GM21786 (cell line): Measurements from ENCODE around the gene AMIGO1.
"Not testable (repeated sequence)": the region's sequence is repeated elsewhere in the genome, so short reads cannot be mapped to it uniquely, and the experiment has no call there.

Source experiments
- ATAC-seq: cut with Tn5 transposase; IDR thresholded peaks from one replicate; pipeline ENCODE4 v1.9.1; 2021; ENCODE audit not compliant: unreplicated experiment

The AMIGO1 gene

GRCh38 chr1:109484519-109484975 lies 25.0 kb downstream of the AMIGO1 start:
- no peak for ATAC-seq

DNA sequence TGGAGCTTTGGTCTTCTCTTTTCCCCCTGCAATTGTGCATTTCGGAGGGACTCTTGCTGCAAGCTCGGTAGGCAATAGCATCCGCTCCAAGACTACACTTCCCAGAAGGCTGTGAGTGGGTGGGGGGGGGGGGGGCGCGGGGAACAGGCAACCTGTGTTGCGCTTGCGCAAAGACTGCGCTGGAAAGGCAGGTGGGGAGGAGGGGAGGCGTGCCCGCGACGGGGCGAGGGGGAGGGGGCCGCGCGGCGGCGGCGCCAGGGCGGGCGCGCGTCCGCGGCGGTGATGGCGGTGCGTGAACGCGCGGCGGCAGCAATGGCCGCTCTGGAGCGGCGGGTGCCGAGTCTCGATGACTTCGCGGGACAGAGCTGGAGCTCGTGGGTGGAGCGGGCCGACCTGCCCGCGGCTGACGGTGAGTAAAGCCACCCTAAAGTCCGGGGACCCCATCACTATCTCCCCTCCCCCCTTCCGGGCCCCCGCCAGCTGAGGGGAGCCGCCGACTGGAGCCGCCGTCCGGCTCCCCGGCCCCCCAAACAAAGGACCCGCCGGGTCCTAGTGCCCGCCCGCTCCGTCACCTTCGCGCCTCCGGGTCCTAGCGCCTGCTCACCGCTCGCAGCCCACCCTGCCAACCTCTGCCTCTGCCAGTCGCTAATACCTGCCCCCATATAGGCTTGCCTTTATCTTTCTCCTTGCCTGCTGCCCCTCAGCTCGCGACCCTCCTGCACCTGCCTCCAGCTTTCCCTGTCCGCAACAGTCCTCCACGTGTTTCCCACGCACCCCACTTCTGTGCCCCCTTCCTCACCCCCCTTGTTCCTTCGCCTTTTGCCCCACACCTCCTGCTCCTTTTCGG lies 25.6 kb downstream of the AMIGO1 start, which contains the start of gene ATXN7L2:
ATXN7L2 (plus strand) TSS at position 234 of the 847 bp plus-strand sequence; CDS start at position 283, 49 bp downstream.
- peak; percentile 76 for ATAC-seq

GRCh38 chr1:109482791-109483671 lies 26.5 kb downstream of the AMIGO1 start:
- peak; percentile 23 for ATAC-seq

GRCh38 chr1:109482242-109482641 lies 27.3 kb downstream of the AMIGO1 start:
- no peak for ATAC-seq

DNA sequence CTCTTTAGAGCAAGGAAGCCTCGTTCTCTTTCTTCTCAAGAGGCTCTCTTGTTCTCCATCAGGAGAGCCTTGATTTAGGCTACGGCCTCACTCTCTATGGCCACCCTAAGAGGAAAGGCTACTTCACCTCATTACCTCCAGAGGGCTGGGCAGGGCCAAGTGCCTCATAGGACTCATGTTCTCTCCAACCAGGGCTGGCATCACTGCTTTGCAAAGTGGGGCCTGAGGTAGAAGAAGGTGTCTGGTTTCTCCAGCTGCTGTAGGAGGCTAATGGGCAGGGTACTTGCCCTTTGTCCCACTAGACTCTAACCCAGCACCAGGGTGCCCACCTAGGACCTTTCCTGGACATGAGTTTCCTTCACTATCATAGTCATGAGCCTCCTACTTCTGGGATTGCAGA lies 27.9 kb downstream of the AMIGO1 start:
- ATAC-seq, result no peak

GRCh38 chr1:109479901-109480300 lies 29.6 kb downstream of the AMIGO1 start:
- ATAC-seq, result no peak

DNA sequence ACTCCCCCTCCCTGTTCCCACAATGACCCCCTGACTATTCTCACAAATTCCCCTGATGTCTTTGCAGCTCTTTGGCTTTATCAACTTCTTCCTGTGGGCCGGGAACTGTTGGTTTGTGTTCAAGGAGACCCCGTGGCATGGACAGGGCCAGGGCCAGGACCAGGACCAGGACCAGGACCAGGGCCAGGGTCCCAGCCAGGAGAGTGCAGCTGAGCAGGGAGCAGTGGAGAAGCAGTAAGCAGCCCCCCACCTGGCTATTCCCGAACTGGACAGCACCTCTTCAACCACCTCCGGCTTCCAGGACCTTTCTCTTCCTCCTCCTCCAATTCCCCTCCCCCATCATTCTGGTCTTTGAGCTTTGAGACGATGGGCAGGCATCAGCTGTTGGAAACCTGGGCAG lies 30.2 kb downstream of the AMIGO1 start:
- no peak for ATAC-seq

GRCh38 chr1:109478806-109479205 lies 30.7 kb downstream of the AMIGO1 start:
- ATAC-seq, result no peak

- ATAC-seq, result no peak
Measured at GRCh38 chr1:109477821-109478220, 31.7 kb downstream of the AMIGO1 start.

DNA sequence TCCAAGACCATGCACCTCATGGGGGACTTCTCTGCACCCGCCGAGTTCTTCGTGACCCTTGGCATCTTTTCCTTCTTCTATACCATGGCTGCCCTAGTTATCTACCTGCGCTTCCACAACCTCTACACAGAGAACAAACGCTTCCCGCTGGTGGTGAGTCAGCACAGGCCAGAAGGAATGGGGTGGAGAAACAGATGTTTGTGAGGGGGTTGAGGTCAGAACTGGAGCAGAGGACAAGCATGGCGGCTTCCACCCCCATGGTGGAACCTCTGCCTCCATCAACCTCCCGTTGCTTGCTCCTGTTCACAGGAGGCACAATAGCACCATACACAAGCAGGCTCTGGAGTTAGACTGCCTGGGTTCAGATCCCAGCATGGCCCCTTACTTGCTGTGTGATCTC lies 32.7 kb downstream of the AMIGO1 start:
- no peak for ATAC-seq

DNA sequence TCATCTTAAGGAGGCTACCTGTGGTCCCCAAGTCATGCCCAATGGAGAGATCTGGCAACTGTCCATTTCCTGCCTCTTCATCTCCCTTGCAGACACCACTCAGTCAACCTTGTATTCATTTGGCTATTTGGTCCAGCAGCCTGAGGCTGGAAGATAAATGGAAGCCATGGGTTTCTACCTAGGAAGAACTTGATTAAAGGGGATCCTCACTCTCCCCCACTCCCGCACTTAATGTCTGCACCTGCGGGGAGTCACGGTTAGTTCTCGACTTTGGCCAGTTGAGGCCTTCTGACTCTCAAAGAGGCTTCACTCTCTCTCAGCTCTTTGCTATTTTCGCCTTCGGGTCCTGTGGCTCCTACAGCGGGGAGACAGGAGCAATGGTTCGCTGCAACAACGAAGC lies 34.3 kb downstream of the AMIGO1 start:
- no peak for ATAC-seq

- ATAC-seq, result no peak
Measured at GRCh38 chr1:109474697-109475096, 34.8 kb downstream of the AMIGO1 start.

DNA sequence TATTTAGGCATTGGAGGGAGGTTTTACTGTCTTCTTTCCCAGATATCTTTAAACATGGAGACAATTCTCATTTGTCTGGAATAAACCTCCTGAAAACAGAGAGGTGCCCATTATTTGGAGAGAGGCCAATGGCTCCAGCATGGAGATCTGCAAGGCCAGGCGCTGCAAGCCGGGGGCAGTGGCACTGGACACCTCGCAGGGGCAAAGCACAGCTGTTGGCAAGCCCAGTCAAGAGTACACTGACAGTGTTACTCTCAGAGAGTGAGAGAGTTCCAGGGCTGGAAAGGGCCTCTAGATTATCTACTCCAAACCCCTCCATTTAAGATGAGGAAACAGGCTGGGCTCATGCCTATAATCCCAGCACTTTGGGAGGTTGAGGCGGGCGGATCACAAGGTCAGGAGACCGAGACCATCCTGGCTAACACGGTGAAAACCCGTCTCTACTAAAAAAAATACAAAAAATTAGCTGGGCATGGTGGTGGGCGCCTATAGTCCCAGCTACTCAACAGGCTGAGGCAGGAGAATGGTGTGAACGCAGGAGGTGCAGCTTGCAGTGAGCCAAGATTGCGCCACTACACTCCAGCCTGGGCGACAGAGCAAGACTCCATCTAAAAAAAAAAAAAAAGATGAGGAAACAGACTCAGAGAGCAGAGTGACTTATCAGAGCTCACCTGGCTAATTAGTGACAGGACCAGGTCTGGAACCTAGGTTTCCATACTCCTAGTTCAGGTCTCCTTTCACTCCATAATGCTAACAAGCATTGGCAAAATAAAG lies 36.1 kb downstream of the AMIGO1 start:
- ATAC-seq, result not testable (repeated sequence)

DNA sequence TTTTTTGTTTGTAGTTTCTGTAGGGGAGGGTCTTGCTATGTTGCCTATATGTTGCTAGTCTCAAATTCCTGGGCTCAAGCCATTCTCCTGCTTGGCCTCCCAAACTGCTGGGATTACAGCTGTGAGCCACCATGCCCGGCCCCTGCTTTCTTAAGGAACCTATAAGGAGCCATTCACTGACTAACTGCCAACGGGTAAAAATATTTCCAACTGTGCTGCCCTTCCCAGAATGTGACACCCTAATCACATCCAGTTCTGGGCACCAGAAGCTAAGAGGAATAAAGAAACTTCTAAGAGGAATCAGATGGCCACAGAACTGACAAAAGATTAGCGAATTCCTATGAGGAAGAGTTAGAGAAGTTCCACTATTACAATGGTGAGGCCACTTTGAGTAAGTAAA lies 36.7 kb downstream of the AMIGO1 start:
- no peak for ATAC-seq

DNA sequence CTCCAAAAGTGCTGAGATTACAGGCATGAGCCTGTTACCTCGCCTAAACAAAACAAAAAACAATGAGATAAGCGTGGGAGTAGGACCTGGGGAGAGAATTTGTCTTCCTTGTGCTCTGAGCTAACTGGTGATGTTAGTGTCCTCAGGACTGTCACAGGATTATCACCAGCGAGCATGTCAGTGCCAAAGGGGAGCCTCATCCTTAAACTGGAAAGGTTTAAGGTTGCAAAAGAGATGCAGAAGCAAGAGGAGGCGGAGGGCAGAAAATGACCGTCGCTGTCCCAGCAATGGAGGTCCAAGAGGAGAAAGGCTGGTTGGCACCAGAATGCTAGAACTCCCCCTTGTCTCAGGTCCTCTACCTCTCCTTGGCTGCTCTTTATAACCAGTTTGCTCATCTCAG lies 39.3 kb downstream of the AMIGO1 start:
- no peak for ATAC-seq

- ATAC-seq, result no peak
Measured at GRCh38 chr1:109468903-109469302, 40.6 kb downstream of the AMIGO1 start.

DNA sequence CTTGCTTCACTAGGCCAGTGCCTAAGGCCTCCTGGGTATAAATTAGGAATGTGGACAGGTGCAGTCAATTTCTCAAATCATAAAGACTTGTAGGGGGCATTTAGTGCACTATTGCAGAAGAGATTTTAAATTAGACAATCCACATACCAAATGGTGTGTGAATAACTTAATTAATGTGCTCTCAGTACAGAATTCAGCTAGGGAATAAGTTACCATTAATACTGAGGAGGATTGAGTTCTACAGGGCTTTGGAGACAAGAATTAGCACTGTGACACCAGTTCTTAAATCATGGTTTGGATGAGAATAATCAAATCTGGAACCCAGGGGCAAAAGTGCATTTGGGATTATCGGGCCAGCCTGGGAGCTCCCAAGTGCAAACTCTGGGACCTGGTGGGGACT lies 41.5 kb downstream of the AMIGO1 start:
- no peak for ATAC-seq

- ATAC-seq, result no peak
Measured at GRCh38 chr1:109467301-109467777, 42.2 kb downstream of the AMIGO1 start.

GRCh38 chr1:109466452-109467300 lies 42.9 kb downstream of the AMIGO1 start, which contains the start of gene SYPL2:
Gene SYPL2 (plus strand): TSS chr1:109466546. CDS start chr1:109466844, 298 bp downstream.
- ATAC-seq, result no peak

- ATAC-seq, result no peak
Measured at GRCh38 chr1:109466125-109466451, 43.4 kb downstream of the AMIGO1 start.
